HG03095 (cell line): ENCODE measurements around the gene SEMA4D.

Source experiments
- ATAC-seq: cut with Tn5 transposase; IDR thresholded peaks from one replicate; pipeline ENCODE4 v1.9.1; 2021; ENCODE audit warnings: moderate library complexity; ENCODE audit not compliant: unreplicated experiment

Gene SEMA4D

GRCh38 chr9:89432986-89433530 is 64.9 kb downstream of the SEMA4D start:
- no peak for ATAC-seq

DNA sequence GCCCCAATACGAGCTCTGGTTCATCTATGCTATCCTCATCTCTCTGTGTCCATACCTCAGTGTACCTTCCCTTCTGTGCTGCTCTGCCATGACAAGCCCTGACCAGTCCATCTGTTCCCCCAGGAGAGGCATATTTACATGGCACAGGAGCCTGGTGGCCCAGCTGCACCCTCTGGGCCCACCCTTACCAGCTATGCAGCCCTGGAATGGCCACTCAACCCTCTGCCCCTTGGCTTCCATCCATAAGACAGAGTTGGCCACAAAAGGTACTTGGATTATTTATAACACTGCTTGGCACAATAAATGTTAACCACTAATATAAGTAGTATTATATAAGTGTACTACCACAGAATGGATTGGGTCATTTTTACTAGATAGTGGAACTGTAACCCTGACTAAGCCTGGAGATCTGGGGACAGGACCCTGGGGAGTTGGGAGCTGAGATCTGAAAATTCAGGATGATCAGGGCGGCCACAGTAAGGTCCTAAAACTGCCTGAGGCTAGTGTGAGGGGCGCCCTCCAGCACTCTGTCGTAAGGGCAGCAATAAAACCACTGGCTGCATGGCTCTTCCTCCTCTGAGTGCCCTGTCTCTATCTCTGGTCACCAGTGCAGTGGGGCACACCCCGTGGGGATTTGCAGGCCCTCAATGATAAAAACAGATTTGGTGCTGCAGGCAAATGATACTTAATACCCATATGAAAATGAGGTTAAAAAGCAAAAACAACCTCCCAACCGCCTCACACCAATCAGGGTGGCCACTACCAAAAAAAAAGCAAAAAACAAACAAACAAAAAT is 65.8 kb downstream of the SEMA4D start:
- no peak for ATAC-seq

DNA sequence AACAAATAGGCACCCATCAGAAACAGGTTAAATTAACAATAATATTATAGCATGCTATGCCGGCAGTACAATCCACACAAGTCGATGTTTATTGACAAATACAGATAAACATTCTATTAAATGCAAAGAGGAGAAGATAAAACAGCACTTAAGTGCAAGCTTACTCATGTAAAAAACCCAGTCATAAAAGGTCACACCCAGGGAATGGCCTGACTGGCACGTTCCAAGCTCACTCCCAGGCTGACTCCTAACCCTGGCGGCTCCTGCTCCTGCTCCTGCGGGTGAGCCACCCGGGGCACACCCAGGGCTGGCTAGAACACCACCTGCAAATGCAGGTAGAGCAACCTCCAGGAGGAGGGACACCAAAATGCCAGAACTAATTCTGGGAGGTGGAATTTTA is 66.9 kb downstream of the SEMA4D start:
- ATAC-seq = no peak

DNA sequence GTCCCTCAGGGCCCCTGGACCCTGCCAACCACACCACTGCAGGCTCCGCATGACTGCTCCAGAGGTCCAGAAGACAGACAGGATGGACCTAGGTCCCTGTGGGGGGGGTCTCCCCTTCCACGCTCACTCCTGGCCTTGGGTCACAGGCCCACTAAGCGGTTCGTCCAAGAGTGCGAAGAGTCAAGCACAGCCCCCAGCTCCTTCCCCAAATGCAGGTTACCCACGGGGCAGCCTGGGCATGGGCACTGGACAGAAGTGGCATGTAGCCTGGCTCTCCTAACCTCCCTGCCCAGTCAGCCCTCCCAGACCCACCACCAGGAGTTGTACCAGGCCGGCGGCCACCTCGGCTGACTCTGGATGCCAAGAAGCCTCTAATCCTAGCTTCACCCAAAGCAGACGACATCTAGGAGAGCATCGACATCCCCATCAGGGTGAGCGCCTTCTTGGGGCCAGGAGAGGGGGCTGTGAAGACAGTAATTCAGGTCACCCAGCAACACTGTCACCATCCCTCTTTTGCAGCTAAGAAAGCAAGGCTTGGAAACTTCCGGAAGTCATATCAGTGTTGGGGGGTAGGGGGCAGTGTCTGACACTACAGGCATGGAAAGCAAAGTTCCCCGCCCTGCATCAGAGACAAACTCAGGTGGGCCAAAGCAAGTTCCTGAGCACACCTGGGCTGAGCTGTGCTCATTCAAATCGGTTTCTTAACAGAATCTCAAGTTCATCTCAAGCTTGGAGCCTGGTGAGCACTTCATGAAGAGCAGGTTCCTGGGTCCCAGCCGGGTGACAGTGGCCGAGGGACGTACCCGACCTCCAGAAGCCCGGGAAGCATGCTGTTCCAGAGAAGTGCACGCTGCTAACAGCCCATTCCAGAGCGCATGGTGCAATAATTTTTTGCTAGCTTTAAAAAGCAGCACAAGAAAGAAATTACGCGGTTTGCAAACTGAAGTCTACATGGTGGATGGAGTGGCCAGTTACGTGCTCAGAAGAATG is 68.7 kb downstream of the SEMA4D start:
- ATAC-seq = no peak

- ATAC-seq = no peak
Observed at GRCh38 chr9:89428222-89428761, 69.6 kb downstream of the SEMA4D start.

GRCh38 chr9:89427621-89428221 is 70.2 kb downstream of the SEMA4D start:
- no peak for ATAC-seq

GRCh38 chr9:89426384-89426961 is 71.4 kb downstream of the SEMA4D start:
- ATAC-seq = peak; percentile 72

DNA sequence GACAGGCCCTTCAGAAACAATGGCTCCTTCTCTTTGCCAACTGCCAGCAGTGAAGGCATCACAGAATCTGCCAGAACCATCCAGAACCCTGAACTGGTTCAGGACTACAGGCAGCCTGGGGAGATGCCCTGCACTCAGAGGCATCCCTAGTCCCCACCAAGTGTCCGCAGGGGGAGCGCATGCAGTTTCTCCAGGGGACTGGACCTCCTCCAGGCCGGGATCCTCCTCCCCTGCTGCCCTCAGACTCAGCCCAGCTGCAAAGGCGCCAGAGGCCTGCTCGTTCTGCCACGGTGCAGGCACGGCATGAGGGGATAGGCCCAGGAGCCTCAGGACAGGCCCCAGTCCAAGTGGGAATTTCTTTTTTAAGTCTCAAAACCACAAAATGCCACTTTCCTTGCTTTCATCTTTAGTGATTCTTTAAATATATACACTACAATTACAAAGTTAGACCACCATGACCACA is 72.0 kb downstream of the SEMA4D start:
- ATAC-seq = no peak

DNA sequence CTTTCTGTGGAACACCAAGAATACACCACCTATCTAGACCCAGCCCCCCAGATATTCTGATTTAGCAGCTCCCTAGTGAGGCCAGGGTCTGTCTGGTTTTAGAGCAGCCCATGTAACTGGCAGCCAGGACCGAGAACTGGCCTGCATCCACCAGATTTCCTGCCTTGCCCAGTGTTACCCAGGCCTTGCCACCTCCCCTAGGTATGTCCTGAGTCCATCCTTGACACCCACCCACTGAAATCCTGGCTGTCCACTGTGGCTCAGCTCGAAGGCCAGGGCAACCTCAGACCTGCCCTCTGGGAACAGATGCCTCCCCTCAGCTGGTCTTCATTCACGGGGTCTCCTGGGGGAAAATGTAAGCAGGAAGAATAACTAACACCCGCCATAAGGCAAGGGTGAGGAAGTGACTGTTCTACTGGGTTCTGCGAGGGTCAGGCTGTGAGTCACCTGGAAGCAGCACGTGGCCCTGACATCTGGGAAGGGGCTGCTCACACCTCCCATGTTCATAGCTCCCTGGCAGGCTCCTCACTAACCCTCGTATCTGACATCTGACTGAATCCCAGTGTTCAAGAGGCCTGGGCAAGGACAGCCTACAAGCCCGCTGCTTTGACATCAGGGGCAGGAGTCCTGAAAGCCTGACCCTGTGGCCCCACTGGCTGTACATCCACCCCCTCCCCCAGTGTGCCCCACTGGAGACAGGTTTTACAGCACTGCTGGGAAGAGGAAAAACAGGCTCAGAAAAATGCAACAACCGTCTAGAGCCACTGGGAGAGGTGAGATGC is 72.7 kb downstream of the SEMA4D start:
- ATAC-seq = no peak

- no peak for ATAC-seq
Observed at GRCh38 chr9:89422151-89422975, 75.5 kb downstream of the SEMA4D start.

DNA sequence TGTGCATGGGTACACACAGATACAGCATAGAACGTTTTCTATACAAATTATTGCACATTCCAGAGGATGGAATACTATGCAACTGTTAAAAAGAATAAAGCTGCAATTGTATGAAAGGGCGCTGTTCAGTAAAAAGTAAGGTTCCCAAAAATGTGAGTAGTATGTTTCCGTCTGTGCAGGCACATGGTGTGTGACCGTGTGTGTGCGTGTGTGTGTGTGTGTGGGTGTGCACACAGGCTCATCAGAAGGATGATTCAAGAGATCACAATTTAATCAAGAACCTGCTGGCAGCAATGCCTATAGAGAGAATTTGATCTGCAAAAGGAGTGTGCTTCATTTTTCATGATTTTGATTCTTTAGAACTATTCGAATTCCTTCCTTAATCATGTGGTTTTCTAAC is 76.3 kb downstream of the SEMA4D start:
- ATAC-seq = no peak

- ATAC-seq = no peak
Observed at GRCh38 chr9:89420397-89421178, 77.3 kb downstream of the SEMA4D start.

DNA sequence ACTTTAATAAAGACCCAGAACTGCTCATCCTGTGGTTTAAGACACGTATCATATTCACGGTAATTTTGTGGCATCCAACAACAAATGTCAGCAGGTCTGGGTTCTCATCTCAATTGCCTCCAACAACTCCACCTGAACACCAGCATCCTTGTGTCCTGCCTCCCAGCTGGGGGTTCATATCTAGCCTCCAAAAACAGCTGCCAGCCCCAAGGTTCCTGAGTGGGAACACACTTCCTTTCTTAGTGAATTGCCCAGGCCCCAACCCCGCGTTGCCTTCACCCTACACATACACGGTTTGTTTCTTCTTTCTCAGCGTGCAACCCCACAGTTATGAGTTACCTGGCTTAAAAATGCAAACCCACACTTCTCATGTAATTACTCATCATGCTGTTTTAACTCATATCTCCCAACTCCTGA is 77.9 kb downstream of the SEMA4D start:
- no peak for ATAC-seq

GRCh38 chr9:89418882-89419640 is 78.9 kb downstream of the SEMA4D start:
- peak; percentile 64 for ATAC-seq

- no peak for ATAC-seq
Observed at GRCh38 chr9:89418474-89418845, 79.5 kb downstream of the SEMA4D start.

DNA sequence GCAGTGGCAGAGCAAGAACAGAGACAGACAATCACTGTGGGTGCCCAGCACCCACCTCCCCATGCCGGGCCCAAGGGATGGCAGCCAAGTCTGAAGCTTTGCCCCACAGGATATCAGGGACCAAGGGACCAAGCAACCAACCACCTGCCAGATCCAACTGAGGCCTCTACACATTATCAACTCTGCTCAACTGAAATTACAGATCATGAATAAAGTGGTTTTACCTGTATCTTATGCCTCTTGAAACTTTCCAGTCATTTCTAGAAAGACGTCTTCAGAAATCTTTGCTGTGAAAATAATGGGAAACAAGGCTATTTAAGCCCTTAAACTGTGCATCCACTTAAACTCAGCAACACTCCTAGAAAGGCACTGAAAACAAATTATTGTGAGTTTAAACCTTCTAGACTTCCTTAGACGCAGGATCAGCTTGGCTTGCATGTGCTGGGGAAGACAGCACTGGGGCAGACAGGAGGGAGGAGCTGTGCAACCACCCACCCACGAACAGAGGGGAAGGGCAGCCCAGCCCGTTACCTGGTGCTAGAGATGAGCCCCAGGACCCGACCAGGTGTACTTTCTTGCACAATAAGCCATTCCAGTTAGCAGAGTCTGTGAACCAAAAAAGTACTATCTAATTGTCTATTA is 80.0 kb downstream of the SEMA4D start:
- ATAC-seq = no peak
